ENCODE data around the gene TDRD3. TPM values are rescaled to one million over a fixed set of nuclear protein-coding genes. Genes with fewer than 3 reads are reported as not detected.
"Not testable (repeated sequence)": the region's sequence is repeated elsewhere in the genome, so short reads cannot be mapped to it uniquely, and the experiment has no call there.

The TDRD3 gene
- total RNA-seq, 1 experiment from 2014 or later: 5.8 TPM

DNA sequence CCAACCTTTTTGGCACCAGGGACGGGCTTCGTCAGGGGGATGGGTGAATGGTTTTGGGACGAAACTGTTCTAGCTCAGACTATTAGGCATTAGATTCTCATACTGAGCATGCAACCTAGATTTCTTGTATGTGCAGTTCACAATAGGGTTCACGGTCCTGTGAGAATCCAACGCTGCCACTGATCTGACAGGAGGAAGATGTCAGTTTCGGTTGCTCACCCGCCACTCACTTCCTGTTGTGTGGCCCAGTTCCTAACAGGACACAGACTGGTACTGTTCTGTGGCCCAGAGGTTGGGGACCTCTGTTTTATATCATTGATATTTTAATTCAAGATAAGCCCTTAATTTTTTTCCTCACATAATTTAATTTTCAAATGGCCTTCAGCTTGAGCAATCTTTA, 26.7 kb upstream of the TDRD3 start:
- H3K9ac ChIP-seq (ENCODE audit: low read length): no peak overlapping the region
- H3K79me2 ChIP-seq (ENCODE audit: low read length): no peaks in the 10 kb centered on the region
- intact Hi-C loops (cut with micrococcal nuclease): no loop called here
- H3K9me2 ChIP-seq (replicated peaks; ENCODE audit: low read length): no peaks in the 10 kb centered on the region
- no peaks in the 10 kb centered on the region for H3K36me3 ChIP-seq (ENCODE audit: low read depth, low read length)
- H3K27ac ChIP-seq (ENCODE audit: low read length): no peak overlapping the region
- ChIA-PET CTCF (no interaction called here), POLR2A (ENCODE audit: unreplicated experiment) (no interaction called here)
- no peak overlapping the region for H3K4me3 ChIP-seq (ENCODE audit: low read length)
- DNase-seq (no peak), ATAC-seq (no peak)
- H2AFZ ChIP-seq (ENCODE audit: low read length): no peak overlapping the region
- H3K27me3 ChIP-seq (ENCODE audit: low read length): peaks cover under 1% of the 10 kb centered on the region; the same call in 1 of the 2 replicates
- no TSS peak for BruUV-seq (replicated peaks)
- no peaks in the 10 kb centered on the region for H3F3A ChIP-seq (ENCODE audit: low read length, unreplicated experiment)
- no peaks in the 10 kb centered on the region for H3K4me1 ChIP-seq (ENCODE audit: insufficient read depth, low read length)
- H4K20me1 ChIP-seq (ENCODE audit: low read length): no peaks in the 10 kb centered on the region
- TF ChIP-seq EZH2phosphoT487 (IDR thresholded peaks at IDR 0.05; ENCODE audit: borderline replicate concordance, low read length) (no peak), CTCF (conservative IDR thresholded peaks at IDR 0.05; ENCODE audit: low read depth, low read length) (no peak), EZH2 (IDR thresholded peaks at IDR 0.05; ENCODE audit: low read length, unreplicated experiment) (no peak)
- no peaks in the 10 kb centered on the region for H3K9me3 ChIP-seq (ENCODE audit: low read length)
- no peak overlapping the region for H3K4me2 ChIP-seq (ENCODE audit: low read length)

DNA sequence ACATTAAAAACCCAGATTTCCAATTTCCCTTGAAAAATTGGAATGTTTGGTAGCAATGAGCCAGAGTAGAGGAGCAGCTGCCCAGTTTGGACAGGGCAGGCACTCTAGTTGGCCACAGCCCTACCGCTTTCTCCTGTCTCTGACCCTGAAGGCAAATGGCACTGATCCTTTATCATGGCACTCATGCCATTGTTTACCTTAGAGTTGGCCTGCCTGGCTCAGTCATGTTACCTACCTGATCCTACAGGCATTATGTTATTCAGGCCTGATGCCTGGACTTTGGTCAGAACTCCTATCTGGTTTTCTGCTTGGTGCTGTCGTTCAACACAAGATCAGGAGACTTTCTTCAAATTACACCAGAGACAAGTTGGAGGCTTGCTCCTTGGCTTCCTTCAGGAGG, 24.9 kb upstream of the TDRD3 start:
- H3K4me2 ChIP-seq (ENCODE audit: low read length): no peak overlapping the region
- no peak for DNase-seq
- no peaks in the 10 kb centered on the region for H3K79me2 ChIP-seq (ENCODE audit: low read length)
- no peaks in the 10 kb centered on the region for H3K36me3 ChIP-seq (ENCODE audit: low read depth, low read length)
- intact Hi-C loops (cut with micrococcal nuclease): no loop called here
- ATAC-seq: no peak
- H3K4me3 ChIP-seq (ENCODE audit: low read length): no peak overlapping the region
- POLR2A ChIA-PET (ENCODE audit: unreplicated experiment): no interaction called here
- H3K9me2 ChIP-seq (replicated peaks; ENCODE audit: low read length): no peaks in the 10 kb centered on the region
- no peak overlapping the region for H2AFZ ChIP-seq (ENCODE audit: low read length)
- CTCF ChIA-PET: no interaction called here
- no peaks in the 10 kb centered on the region for H3K27me3 ChIP-seq (ENCODE audit: low read length)
- no peak overlapping the region for H3K27ac ChIP-seq (ENCODE audit: low read length)
- no peaks in the 10 kb centered on the region for H3K9me3 ChIP-seq (ENCODE audit: low read length)
- H4K20me1 ChIP-seq (ENCODE audit: low read length): no peaks in the 10 kb centered on the region
- no peaks in the 10 kb centered on the region for H3F3A ChIP-seq (ENCODE audit: low read length, unreplicated experiment)
- no peak for TF ChIP-seq CTCF (conservative IDR thresholded peaks at IDR 0.05; ENCODE audit: low read depth, low read length)
- no peak for TF ChIP-seq EZH2 (IDR thresholded peaks at IDR 0.05; ENCODE audit: low read length, unreplicated experiment)
- no peak for TF ChIP-seq EZH2phosphoT487 (IDR thresholded peaks at IDR 0.05; ENCODE audit: borderline replicate concordance, low read length)
- H3K4me1 ChIP-seq (ENCODE audit: insufficient read depth, low read length): no peaks in the 10 kb centered on the region
- no peak overlapping the region for H3K9ac ChIP-seq (ENCODE audit: low read length)
- no TSS peak for BruUV-seq (replicated peaks)

DNA sequence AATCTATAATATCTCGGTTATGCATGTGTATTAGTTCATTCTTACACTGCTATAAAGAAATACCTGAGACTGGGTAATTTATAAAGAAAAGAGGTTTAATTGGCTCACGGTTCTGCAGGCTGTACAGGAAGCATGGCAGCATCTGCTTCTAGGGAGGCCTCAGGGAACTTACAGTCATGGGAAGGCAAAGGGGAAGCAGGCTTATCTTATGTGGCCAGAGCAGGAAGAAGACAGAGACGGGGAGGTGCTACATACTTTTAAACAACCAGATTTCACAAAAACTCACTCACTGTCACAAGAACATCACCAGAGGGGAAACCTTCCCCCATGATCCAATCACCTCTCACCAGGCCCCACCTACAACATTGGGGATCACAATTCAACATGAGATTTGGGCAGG, 17.7 kb upstream of the TDRD3 start:
- CTCF ChIA-PET; intact Hi-C loops (cut with micrococcal nuclease); POLR2A ChIA-PET (ENCODE audit: unreplicated experiment): not testable (repeated sequence)

More for the DNA sequence above, 17.7 kb upstream of the TDRD3 start:
- not testable (repeated sequence) for H3K9me3 ChIP-seq (ENCODE audit: low read length); H3F3A ChIP-seq (ENCODE audit: low read length, unreplicated experiment); H3K4me1 ChIP-seq (ENCODE audit: insufficient read depth, low read length); ATAC-seq; H3K79me2 ChIP-seq (ENCODE audit: low read length); H3K27ac ChIP-seq (ENCODE audit: low read length); H3K9ac ChIP-seq (ENCODE audit: low read length); H3K9me2 ChIP-seq (replicated peaks; ENCODE audit: low read length); DNase-seq; H4K20me1 ChIP-seq (ENCODE audit: low read length); H2AFZ ChIP-seq (ENCODE audit: low read length); H3K4me2 ChIP-seq (ENCODE audit: low read length); H3K4me3 ChIP-seq (ENCODE audit: low read length); H3K36me3 ChIP-seq (ENCODE audit: low read depth, low read length); BruUV-seq (replicated peaks)
- peaks cover 11% of the 10 kb centered on the region for H3K27me3 ChIP-seq (ENCODE audit: low read length)
